Right lobe of liver (tissue), 4 donors: ENCODE measurements around the gene ROM1.

Experiments used
- POLR2A ChIP-seq: fragments of 450-650 bp; IDR thresholded peaks from one replicate; pipeline ENCODE4 v1.6.1; 2017; ENCODE audit warnings: antibody characterized with exemption, mild to moderate bottlenecking
- TF ChIP-seq, protein P1 (sequence below), 4 donors: fragments of 200-600 bp in 3 of 4; fragments of 450-650 bp in 1 of 4; IDR thresholded peaks; one replicate each; pipeline versions ENCODE4 v1.5.1 to v1.8.0; 2016 to 2022; ENCODE audit warnings: antibody characterized with exemption in 4 of 4, mild to moderate bottlenecking in 2 of 4
- donor health status: DM: no; HTN: no; CAD: no.
- donor health status: DM: no; HTN: no; CAD: no.
- donor health status: DM: no; HTN: yes; CAD: no.

GRCh38 chr11:62611705-62612365 lies 1.2 kb upstream of the ROM1 start:
- TF ChIP-seq, protein P1, sequence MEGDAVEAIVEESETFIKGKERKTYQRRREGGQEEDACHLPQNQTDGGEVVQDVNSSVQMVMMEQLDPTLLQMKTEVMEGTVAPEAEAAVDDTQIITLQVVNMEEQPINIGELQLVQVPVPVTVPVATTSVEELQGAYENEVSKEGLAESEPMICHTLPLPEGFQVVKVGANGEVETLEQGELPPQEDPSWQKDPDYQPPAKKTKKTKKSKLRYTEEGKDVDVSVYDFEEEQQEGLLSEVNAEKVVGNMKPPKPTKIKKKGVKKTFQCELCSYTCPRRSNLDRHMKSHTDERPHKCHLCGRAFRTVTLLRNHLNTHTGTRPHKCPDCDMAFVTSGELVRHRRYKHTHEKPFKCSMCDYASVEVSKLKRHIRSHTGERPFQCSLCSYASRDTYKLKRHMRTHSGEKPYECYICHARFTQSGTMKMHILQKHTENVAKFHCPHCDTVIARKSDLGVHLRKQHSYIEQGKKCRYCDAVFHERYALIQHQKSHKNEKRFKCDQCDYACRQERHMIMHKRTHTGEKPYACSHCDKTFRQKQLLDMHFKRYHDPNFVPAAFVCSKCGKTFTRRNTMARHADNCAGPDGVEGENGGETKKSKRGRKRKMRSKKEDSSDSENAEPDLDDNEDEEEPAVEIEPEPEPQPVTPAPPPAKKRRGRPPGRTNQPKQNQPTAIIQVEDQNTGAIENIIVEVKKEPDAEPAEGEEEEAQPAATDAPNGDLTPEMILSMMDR (IDR thresholded peaks at IDR 0.05), result no peak
- no peak for TF ChIP-seq POLR2A
